Neuronal stem cell (in vitro differentiated cells): ENCODE measurements around the gene CDC20.

ENCODE experiments used
- DNase-seq: peaks from one replicate; pipeline ENCODE4 v3.0.0-alpha.2; 2013; ENCODE audit warnings: low spot score
- H2AFZ ChIP-seq: one replicate; pipeline ENCODE4 v1.6.1; 2013; ENCODE audit warnings: mild to moderate bottlenecking, low read length, inconsistent platforms
- H2AK5ac ChIP-seq: 2 replicates; pipeline ENCODE4 v1.6.1; 2013; ENCODE audit warnings: low read depth, mild to moderate bottlenecking, inconsistent platforms, low read length, moderate library complexity, mixed read lengths
- H2BK120ac ChIP-seq: 2 replicates; pipeline ENCODE4 v1.6.1; 2013; ENCODE audit warnings: low read depth, mild to moderate bottlenecking, inconsistent platforms, low read length, moderate library complexity, mixed read lengths
- H2BK12ac ChIP-seq: one replicate; pipeline ENCODE4 v1.6.1; 2013; ENCODE audit warnings: low read length, inconsistent platforms
- H2BK15ac ChIP-seq: 2 replicates; pipeline ENCODE4 v1.6.1; 2013; ENCODE audit warnings: mild to moderate bottlenecking, low read length, inconsistent platforms, mixed read lengths
- H2BK5ac ChIP-seq: one replicate; pipeline ENCODE4 v1.6.1; 2013; ENCODE audit warnings: inconsistent platforms, mild to moderate bottlenecking, low read length, moderate library complexity
- H3K14ac ChIP-seq: one replicate; pipeline ENCODE4 v1.6.1; 2013; ENCODE audit warnings: low read length, inconsistent platforms
- H3K18ac ChIP-seq: 2 replicates; pipeline ENCODE4 v1.6.1; 2013; ENCODE audit warnings: low read length, inconsistent platforms
- H3K23ac ChIP-seq: 2 replicates; pipeline ENCODE4 v1.6.1; 2013; ENCODE audit warnings: low read depth, mild to moderate bottlenecking, mixed read lengths, low read length, inconsistent platforms; ENCODE audit not compliant: poor library complexity
- H3K27ac ChIP-seq: replicated peaks from 3 replicates; pipeline ENCODE4 v1.5.1; 2013; ENCODE audit warnings: low read length, inconsistent platforms
- H3K27me3 ChIP-seq, 3 experiments: 2 replicates each; pipeline ENCODE4 v1.6.1; 2013; ENCODE audit warnings: low read length in 3 of 3, mild to moderate bottlenecking in 2 of 3, inconsistent platforms in 1 of 3, low read depth in 1 of 3, mixed read lengths in 1 of 3, moderate library complexity in 1 of 3; ENCODE audit not compliant: control insufficient read depth in 3 of 3, insufficient read depth in 3 of 3
- H3K36me3 ChIP-seq, 2 donors: replicated peaks in 1 of 2; 2 replicates each; pipeline ENCODE4 v1.6.1; 2013; ENCODE audit warnings: low read length in 2 of 2; ENCODE audit not compliant: control insufficient read depth in 2 of 2, insufficient read depth in 2 of 2
- H3K4ac ChIP-seq: 2 replicates; pipeline ENCODE4 v1.6.1; 2013; ENCODE audit warnings: inconsistent platforms, mild to moderate bottlenecking, low read length, moderate library complexity
- H3K4me1 ChIP-seq, 2 donors: 1 replicate in 1 of 2; 2 replicates in 1 of 2; pipeline ENCODE4 v1.6.1; 2013; ENCODE audit warnings: low read length in 2 of 2, low read depth in 1 of 2; ENCODE audit not compliant: control insufficient read depth in 2 of 2, insufficient read depth in 1 of 2
- H3K4me2 ChIP-seq: one replicate; pipeline ENCODE4 v1.6.1; 2013; ENCODE audit warnings: mild to moderate bottlenecking, low read length, inconsistent platforms; ENCODE audit not compliant: insufficient read depth, poor library complexity, severe bottlenecking
- H3K4me3 ChIP-seq, 2 donors: 2 replicates each; pipeline ENCODE4 v1.5.1; 2013; ENCODE audit warnings: low read length in 2 of 2, mild to moderate bottlenecking in 2 of 2, inconsistent platforms in 1 of 2, moderate library complexity in 1 of 2
- H3K79me1 ChIP-seq: one replicate; pipeline ENCODE4 v1.6.1; 2013; ENCODE audit warnings: low read depth, mild to moderate bottlenecking, inconsistent platforms, low read length, moderate library complexity
- H3K9ac ChIP-seq: one replicate; pipeline ENCODE4 v1.6.1; 2013; ENCODE audit warnings: mild to moderate bottlenecking, low read depth, low read length, inconsistent platforms; ENCODE audit not compliant: poor library complexity
- H3K9me3 ChIP-seq, 2 donors: replicated peaks in 1 of 2; 2 replicates each; pipeline versions ENCODE3 to v1.6.1; 2013; ENCODE audit warnings: low read length in 2 of 2, mild to moderate bottlenecking in 2 of 2, inconsistent platforms in 1 of 2, low read depth in 1 of 2, mixed read lengths in 1 of 2, moderate library complexity in 1 of 2; ENCODE audit not compliant: control insufficient read depth in 2 of 2, insufficient read depth in 1 of 2
- H4K8ac ChIP-seq: one replicate; pipeline ENCODE4 v1.6.1; 2013; ENCODE audit warnings: low read depth, mild to moderate bottlenecking, inconsistent platforms, low read length, moderate library complexity
- H4K91ac ChIP-seq: one replicate; pipeline ENCODE4 v1.6.1; 2013; ENCODE audit warnings: low read length, low read depth, mild to moderate bottlenecking, inconsistent platforms; ENCODE audit not compliant: poor library complexity
- WGBS, 2 donors: extraction: QIAGEN DNeasy Blood & Tissue Kit; methylation state at CpG; one replicate each; pipeline ENCODE4 v1.1.7; 2013; ENCODE audit warnings: missing lambda C conversion rate in 2 of 2, mixed read lengths in 1 of 2; ENCODE audit not compliant: insufficient read length in 2 of 2, insufficient replicate concordance in 1 of 2; ENCODE audit errors: extremely low coverage in 2 of 2; 5-methylcytosine and 5-hydroxymethylcytosine counted together

Gene CDC20

DNA sequence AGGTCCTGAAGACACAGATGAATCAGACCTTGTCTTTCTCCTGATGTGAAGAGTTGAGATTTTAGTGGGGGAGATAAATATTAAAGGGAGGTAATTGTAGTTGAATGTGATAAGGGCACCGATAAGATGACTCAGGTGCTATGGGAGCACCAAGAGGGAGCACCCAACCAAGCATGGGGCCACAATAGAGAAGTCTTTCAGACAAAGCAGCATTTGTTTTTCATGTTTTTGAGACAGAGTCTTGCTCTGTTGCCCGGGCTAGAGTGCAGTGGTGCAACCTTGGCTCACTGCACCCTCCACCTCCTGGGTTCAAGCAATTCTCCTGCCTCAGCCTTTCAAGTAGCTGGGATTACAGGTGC is 47.1 kb downstream of the CDC20 start:
- Histone ChIP-seq H2AFZ (no peak overlapping the region), H3K4ac (no peak overlapping the region), H4K8ac (no peak overlapping the region), H3K9ac (no peak overlapping the region), H3K79me1 (no peaks in the 10 kb centered on the region), H2AK5ac (no peak overlapping the region), H3K14ac (no peak overlapping the region), H3K4me1 (no peaks in the 10 kb centered on the region), H2BK5ac (no peak overlapping the region), H2BK15ac (no peak overlapping the region), H4K91ac (no peak overlapping the region), H2BK12ac (no peak overlapping the region), H3K18ac (no peak overlapping the region), H3K23ac (no peak overlapping the region), H3K36me3 (peaks cover 14 to 63% of the 10 kb centered on the region in 2 donors), H3K27ac (no peak overlapping the region), H3K9me3 (no peaks in the 10 kb centered on the region), H3K4me3 (no peak overlapping the region), H3K27me3 (no peaks in the 10 kb centered on the region), H3K4me2 (no peak overlapping the region), H2BK120ac (no peak overlapping the region)
- 100% methylated on average over 1 of the region's 2 CpGs; no CpG with 5 or more reads in 1 of the 2 donors for WGBS, 2 donors
- no peak for DNase-seq

DNA sequence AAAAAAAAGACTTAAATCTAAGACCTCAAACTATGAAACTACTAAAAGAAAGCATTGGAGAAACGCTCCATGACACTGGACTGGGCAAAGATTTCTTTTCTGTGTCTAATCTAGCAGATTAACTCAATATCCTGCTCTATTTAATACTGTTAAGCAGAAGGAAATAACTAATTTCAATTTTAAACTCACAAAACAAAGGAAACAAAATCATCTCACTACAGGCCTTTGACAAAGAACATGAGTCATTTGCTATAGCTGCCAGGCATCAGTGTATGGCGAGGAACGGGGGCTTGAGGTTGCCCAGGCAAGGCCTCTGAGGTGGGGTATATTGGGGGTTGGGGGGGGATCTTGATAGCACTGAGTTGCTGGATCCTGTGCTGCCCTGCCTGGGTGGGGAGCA is 51.8 kb downstream of the CDC20 start:
- no peak overlapping the region for H2BK5ac ChIP-seq
- H3K4ac ChIP-seq, result no peak overlapping the region
- no peaks in the 10 kb centered on the region for H3K27me3 ChIP-seq
- H2BK120ac ChIP-seq, result no peak overlapping the region
- no peak overlapping the region for H2BK12ac ChIP-seq
- H3K18ac ChIP-seq, result no peak overlapping the region
- H2AFZ ChIP-seq, result no peak overlapping the region
- no peak overlapping the region for H2BK15ac ChIP-seq
- H3K27ac ChIP-seq, result no peak overlapping the region
- no peak overlapping the region for H3K23ac ChIP-seq
- no peak overlapping the region for H4K8ac ChIP-seq
- H3K4me2 ChIP-seq, result no peak overlapping the region
- H4K91ac ChIP-seq, result no peak overlapping the region
- no peaks in the 10 kb centered on the region for H3K4me1 ChIP-seq
- no peaks in the 10 kb centered on the region for H3K9me3 ChIP-seq
- H2AK5ac ChIP-seq, result no peak overlapping the region
- no CpG with 5 or more reads among the region's 3 CpGs for WGBS, 2 donors
- peaks cover 5 to 50% of the 10 kb centered on the region in 2 donors for H3K36me3 ChIP-seq
- no peak overlapping the region for H3K14ac ChIP-seq
- no peak for DNase-seq
- H3K9ac ChIP-seq, result no peak overlapping the region
- H3K4me3 ChIP-seq, result no peak overlapping the region
- H3K79me1 ChIP-seq, result no peaks in the 10 kb centered on the region
